ENCODE results near the gene PASD1.
"Not testable (repeated sequence)": the region's sequence is repeated elsewhere in the genome, so short reads cannot be mapped to it uniquely, and the experiment has no call there.

Gene PASD1

GRCh38 chrX:151624677-151625076, 61.2 kb downstream of the PASD1 start:
- no peak for DNase-seq

GRCh38 chrX:151631822-151632221, 68.3 kb downstream of the PASD1 start:
- no peak for DNase-seq

- DNase-seq: no peak
These were observed 69.7 kb downstream of the PASD1 start for GRCh38 chrX:151633157-151633556.

GRCh38 chrX:151634937-151635336, 71.5 kb downstream of the PASD1 start:
- no peak for DNase-seq

GRCh38 chrX:151641564-151641963, 78.1 kb downstream of the PASD1 start:
- no peak for DNase-seq

GRCh38 chrX:151675121-151675746, 111.8 kb downstream of the PASD1 start:
- no peak for DNase-seq

- DNase-seq: no peak
These were observed 112.7 kb downstream of the PASD1 start for GRCh38 chrX:151676196-151676595.

GRCh38 chrX:151679798-151680402, 116.4 kb downstream of the PASD1 start:
- DNase-seq: no peak

GRCh38 chrX:151680805-151681204, 117.3 kb downstream of the PASD1 start:
- no peak for DNase-seq

- DNase-seq: no peak
These were observed 124.2 kb downstream of the PASD1 start for GRCh38 chrX:151687635-151688034.

GRCh38 chrX:151688695-151689094, 125.2 kb downstream of the PASD1 start:
- DNase-seq: no peak

GRCh38 chrX:151692825-151693224, 129.3 kb downstream of the PASD1 start:
- DNase-seq: no peak

GRCh38 chrX:151694121-151694520, 130.6 kb downstream of the PASD1 start:
- no peak for DNase-seq

GRCh38 chrX:151694661-151695582, 131.4 kb downstream of the PASD1 start, which contains the start of gene PRRG3:
Gene PRRG3, plus strand, starts transcription at chrX:151695458. Its CDS starts 3,357 bp downstream, at chrX:151698815.
- DNase-seq: no peak

GRCh38 chrX:151695583-151696340, 132.3 kb downstream of the PASD1 start:
- DNase-seq: no peak

- not testable (repeated sequence) for DNase-seq
These were observed 133.6 kb downstream of the PASD1 start for GRCh38 chrX:151697082-151697481.

- no peak for DNase-seq
These were observed 134.0 kb downstream of the PASD1 start for GRCh38 chrX:151697522-151697921.

GRCh38 chrX:151698485-151698884, 135.0 kb downstream of the PASD1 start:
- no peak for DNase-seq

- DNase-seq: no peak
These were observed 136.3 kb downstream of the PASD1 start for GRCh38 chrX:151699746-151700145.

- DNase-seq: no peak
These were observed 137.1 kb downstream of the PASD1 start for GRCh38 chrX:151700581-151700980.

GRCh38 chrX:151701071-151701470, 137.6 kb downstream of the PASD1 start:
- no peak for DNase-seq

GRCh38 chrX:151701531-151701930, 138.1 kb downstream of the PASD1 start:
- DNase-seq: no peak

Measured in kidney glomerular epithelial cell (primary cell).